HG03457 (cell line): ENCODE measurements around the gene ONECUT1.
A peak's percentile ranks its signal among the peaks of the same experiment; 100 is the strongest.

Experiments
- ATAC-seq: cut with Tn5 transposase; IDR thresholded peaks from one replicate; pipeline ENCODE4 v1.9.1; 2021; ENCODE audit warnings: moderate number of reproducible peaks; ENCODE audit not compliant: unreplicated experiment

Gene ONECUT1

DNA sequence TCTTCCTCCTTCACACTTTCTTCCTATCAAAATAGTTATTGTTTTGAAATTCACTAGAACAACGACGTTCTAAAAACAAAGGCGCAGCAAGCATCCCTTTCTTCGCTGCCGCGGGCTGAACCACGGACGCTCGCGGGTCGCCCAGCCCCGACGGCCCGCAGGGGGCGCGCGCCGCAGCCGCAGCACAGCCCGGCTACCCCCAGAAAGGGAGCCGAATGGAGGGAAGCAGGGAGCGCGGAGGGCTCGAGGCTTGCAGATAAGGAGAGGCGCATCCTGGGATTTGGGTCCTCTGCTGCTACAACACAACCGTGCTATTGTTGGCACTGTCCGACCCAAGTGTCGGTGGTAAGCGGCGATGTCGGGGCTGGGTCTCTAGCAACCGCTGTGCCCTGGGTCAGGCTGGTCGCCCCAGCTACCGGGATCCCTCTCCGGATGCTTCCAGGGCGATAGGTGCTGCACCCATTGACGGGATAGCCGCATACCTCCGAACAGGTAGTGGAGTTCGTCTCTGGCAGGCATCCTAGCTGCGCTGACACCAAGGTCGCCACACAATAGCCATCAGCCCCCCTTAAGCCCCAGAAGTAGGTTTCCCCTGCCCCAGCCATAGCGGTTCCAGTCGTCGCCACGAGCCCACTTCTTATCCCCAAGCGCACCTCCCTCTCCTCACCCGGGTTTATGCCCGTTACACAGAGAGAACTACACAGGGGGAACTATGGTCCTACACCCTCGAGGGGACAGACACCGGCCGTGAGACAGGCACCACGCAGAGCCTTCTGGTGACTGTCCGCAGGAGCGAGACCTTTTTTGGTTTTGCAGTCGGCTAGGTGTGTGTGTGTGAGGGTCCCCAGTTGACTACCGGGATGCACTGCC, 6.0 kb downstream of the ONECUT1 start:
- ATAC-seq = no peak

DNA sequence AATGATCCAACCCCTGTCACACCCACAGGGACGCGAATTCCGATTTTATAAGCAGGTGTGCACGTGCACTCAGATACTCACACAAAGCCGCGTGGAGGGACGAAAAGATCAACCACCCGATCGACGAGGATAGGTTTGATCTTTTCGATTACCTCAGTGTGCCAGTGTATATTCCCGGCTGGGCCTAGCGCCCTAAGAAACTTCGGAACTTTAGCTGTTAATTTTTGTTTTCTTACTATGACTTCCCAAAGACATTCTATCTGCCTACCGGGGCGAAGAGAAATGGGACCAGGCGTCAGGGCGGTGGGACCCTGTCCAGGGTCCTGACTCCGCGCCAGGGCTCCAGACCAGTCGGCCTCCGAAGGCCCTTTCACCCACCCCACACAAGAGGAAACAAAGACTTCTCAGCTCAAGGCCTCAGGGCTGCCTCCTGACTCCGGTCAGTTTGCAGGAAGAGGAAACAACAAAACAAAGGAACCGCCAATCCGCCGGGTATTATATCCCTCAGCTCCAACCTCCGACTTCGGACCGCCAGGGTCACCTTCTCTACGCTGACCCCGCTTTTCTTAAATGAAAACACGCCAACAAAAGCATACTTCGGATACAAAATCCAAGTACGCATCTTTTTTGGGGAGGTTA, 6.8 kb downstream of the ONECUT1 start:
- no peak for ATAC-seq

- ATAC-seq = no peak
Measured at GRCh38 chr15:52782514-52782913, 7.6 kb downstream of the ONECUT1 start.

DNA sequence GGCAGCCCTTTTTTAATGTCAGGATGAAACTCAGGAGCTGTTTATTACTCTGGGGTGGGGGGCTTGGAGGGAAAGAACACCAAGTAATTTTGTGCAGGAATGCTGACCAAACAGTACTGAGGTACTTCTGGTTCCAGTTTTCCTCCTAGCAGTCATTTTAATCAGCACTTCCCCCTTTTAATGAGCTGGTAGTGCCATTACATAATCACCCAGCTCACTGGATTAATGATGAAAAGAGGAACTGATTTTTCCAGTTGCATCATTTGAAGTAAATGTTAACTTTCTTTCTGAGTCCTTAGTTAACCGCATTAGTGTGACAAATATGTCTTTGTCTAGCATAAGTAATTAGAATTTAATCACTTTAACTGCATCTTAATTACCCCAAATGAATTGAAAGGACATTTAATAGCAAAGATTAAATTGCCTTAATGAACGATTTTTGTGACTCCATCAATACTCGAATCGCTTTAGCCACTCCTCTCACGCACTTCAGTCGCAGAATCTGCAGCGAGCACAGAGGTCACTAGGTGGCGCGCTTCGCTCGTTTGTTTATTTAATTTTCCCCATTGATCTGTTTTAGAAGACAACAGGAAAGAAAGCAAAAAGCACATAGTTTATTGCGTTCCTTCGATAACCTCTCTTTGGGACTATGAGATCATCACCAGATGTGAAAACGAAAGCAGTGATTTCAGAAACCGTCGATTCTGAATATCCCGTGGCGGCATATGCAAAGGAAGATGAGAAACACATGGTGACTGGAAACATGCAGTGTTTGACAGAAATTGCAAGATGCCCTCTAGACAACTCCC, 9.8 kb downstream of the ONECUT1 start:
- ATAC-seq = peak; percentile 64

- no peak for ATAC-seq
Measured at GRCh38 chr15:52778457-52778856, 11.7 kb downstream of the ONECUT1 start.

DNA sequence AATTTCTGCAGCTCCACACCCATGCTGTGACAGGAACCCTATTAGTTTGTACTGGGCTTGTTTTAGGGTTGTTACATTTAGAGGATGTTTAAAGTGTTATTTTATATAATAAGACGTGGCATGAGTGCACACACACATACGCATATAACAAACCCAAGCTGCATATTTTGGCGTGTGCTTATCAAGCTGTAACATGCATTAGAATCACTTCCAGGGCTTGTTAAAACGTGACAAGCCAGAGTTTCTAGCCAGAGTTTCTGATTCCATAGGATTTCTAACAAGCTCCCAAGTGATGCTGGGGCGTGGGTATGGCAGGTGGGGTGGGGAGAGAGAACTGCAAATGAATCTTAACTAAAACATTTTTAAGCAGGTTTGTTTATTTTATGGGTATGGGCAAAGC, 17.4 kb downstream of the ONECUT1 start:
- ATAC-seq = no peak

- ATAC-seq = no peak
Measured at GRCh38 chr15:52765785-52766184, 24.4 kb downstream of the ONECUT1 start.

- no peak for ATAC-seq
Measured at GRCh38 chr15:52764731-52765130, 25.4 kb downstream of the ONECUT1 start.

DNA sequence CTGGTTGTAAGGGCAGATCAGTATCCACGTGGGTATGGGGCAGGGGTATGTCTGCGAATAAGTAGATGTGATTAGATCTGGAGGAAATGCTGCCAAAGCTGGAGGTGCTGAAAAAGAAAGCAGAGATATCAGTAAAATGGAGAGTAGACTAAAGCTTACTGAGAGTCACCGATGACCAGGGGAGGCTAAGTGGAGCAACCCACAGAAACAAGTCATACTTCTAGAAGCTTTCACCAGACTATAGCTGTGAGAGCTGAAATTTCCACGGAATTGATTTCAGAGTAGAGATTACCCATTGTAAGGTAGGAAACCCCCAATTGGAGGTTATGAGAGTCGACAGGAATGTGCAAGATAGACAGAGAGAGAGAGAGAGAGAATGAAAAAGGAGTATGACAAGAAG, 27.5 kb downstream of the ONECUT1 start:
- no peak for ATAC-seq

GRCh38 chr15:52760562-52760961, 29.6 kb downstream of the ONECUT1 start:
- no peak for ATAC-seq

DNA sequence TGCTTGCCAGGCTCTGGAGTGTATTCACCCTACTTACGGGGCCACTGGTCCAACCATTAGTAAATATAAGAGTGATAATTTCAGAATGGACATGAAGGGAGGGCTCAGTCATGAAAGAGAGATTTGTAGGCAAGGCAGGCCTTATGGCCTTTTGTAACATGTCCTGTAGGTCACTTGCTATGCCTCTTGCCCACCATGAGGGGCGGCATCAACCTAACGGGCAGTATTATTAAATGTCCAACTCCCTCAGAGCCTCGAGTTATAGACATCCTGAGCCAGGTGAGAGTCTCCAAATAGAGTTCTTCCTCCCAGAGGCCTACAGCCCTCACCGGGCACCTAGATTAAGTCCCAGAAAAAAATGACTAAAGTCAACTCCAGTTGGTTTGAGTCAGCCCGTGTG, 30.2 kb downstream of the ONECUT1 start:
- no peak for ATAC-seq

GRCh38 chr15:52757496-52757895, 32.6 kb downstream of the ONECUT1 start:
- no peak for ATAC-seq

DNA sequence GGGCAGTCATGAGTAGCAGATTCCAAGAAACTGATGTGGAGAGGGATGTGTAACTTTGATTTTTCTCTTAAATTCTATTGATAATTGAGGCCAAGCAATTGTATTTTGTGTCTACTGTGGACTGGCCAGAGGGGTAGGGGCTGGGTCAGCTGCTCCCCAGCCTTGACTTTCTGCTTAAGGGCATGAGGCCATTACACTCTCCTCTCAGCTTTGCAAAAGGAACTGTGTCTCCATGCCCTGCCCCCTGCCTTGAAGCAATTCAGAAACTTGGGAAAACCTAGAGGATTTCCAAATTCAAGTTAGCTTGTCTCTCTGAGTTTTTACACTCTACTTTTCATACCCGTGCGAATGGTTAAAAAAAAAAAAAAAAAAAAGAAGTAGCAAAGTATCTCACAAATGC, 38.6 kb downstream of the ONECUT1 start:
- ATAC-seq = no peak

DNA sequence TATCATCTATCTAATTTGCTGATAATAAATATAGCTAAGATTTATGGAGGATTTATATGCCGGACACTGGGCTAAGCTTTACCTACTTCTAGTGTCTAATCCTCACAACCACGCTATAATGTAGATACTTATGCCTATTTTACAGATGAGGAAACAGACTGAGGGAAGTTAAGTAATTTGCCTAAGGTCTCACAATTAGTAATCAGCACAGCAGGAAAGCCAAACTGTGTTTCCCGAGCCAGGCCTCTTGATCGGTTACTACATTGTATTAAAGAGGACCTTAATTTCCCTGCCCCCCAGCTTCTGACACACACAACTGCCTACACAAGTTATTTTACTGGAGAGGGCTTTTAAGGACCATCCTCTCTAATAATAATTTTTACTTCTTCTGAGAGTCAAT, 40.9 kb downstream of the ONECUT1 start:
- no peak for ATAC-seq

- no peak for ATAC-seq
Measured at GRCh38 chr15:52746162-52746757, 43.9 kb downstream of the ONECUT1 start.

GRCh38 chr15:52745326-52746161, 44.6 kb downstream of the ONECUT1 start:
- no peak for ATAC-seq

GRCh38 chr15:52738311-52738710, 51.8 kb downstream of the ONECUT1 start:
- ATAC-seq = no peak

DNA sequence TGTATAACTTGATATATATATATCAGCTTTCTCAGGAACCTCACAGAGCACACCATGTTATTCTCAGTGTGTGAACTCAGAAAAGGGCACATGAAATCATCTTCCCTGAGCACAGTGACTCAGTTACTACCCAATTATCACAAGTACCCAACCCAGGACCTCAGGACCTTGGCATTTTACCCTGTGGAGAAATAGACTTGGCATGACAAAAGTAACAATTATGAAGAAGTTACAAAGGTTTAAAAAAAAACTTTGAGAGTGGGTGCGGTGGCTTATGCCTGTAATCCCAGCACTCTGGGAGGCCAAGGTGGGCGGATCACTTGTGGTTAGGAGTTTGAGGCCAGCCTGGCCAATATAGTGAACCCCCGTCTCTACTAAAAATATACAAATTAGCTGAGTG, 52.4 kb downstream of the ONECUT1 start:
- no peak for ATAC-seq

DNA sequence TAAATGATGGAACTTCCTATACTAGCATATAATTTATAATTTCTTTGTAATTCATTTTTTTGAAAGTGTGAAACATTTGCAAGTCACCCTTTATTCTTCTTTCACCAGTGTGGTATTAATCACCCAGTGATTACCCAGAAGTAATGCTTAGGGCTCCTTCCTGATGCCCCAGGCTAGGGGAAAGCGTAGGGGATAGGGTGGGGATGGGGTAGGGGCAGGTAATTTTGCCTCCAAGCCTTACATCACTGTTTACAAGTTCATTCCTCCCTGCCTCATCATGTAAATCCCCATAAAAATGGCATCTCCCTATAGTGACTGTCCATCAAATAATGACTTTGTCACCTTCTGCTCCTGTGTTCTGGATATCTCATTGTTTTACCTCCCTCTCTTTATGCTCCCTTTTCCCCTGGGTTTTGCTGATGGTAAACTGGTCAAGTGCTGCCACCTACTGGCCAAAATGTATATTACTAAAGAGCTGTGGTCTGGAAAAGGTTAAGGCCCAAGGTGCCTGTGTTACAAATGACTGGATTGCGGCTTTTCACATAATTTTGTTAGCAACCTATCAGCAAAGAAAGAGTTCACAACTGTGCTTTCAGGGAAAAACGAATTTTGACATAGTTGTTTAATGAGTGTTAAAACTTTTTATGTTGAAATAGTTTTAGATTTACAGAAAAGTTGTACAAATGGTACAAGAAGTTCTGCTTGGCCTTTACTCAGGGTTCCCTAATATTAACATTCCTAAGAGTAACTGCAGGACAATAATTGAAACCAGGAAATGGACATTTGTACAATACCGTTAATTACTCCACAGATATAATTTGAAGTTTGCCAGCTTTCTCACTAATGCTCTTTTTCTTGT, 54.7 kb downstream of the ONECUT1 start:
- ATAC-seq = peak; percentile 79
